Transverse colon (tissue), 4 donors: ENCODE measurements around the gene USP48. TPM values are rescaled to one million over a fixed set of nuclear protein-coding genes. Genes with fewer than 3 reads are reported as not detected.
"Not testable (repeated sequence)": the region's sequence is repeated elsewhere in the genome, so short reads cannot be mapped to it uniquely, and the experiment has no call there.

Source experiments
- DNase-seq: peaks from one replicate; pipeline ENCODE4 v3.0.0-alpha.2; 2019
- H3K27ac ChIP-seq, 4 donors: fragments of 200-600 bp; sonication (generic); 2 replicates each; pipeline ENCODE4 v1.5.1; 2016 to 2018; ENCODE audit warnings: inconsistent platforms in 4 of 4
- H3K27me3 ChIP-seq: fragments of 200-600 bp; sonication (generic); 2 replicates; pipeline ENCODE4 v1.5.1; 2017; ENCODE audit warnings: inconsistent platforms
- H3K36me3 ChIP-seq, 4 donors: fragments of 200-600 bp; sonication (generic); 2 replicates each; pipeline ENCODE4 v1.5.1; 2017 to 2019; ENCODE audit warnings: inconsistent platforms in 4 of 4
- H3K4me1 ChIP-seq, 4 donors: fragments of 200-600 bp; sonication (generic); 2 replicates each; pipeline ENCODE4 v1.5.1; 2017 to 2020; ENCODE audit warnings: inconsistent platforms in 4 of 4
- H3K4me3 ChIP-seq, 4 donors: fragments of 200-600 bp; sonication (generic); 1 replicate in 1 of 4; 2 replicates in 3 of 4; pipeline versions ENCODE4 v1.5.1 to v1.6.1; 2017 to 2019; ENCODE audit warnings: inconsistent platforms in 4 of 4
- H3K9me3 ChIP-seq, 2 donors: fragments of 200-600 bp; sonication (generic); 2 replicates each; pipeline ENCODE4 v1.5.1; 2017 to 2019; ENCODE audit warnings: inconsistent platforms in 2 of 2
- EP300 ChIP-seq: sonication (generic); formaldehyde crosslinking; IDR thresholded peaks from one replicate; pipeline ENCODE4 v1.6.1; 2017; ENCODE audit warnings: antibody characterized with exemption, low read depth
- POLR2A ChIP-seq: fragments of 450-650 bp; IDR thresholded peaks from one replicate; pipeline ENCODE4 v1.6.1; 2016; ENCODE audit warnings: antibody characterized with exemption, mild to moderate bottlenecking, moderate library complexity
- POLR2AphosphoS5 ChIP-seq, 3 donors: sonication (generic); formaldehyde crosslinking; IDR thresholded peaks; one replicate each; pipeline ENCODE4 v1.6.1; 2016; ENCODE audit warnings: antibody characterized with exemption in 3 of 3
- WGBS, 2 donors: methylation state at CpG; one replicate each; pipeline ENCODE4 v1.1.5; 2018; ENCODE audit warnings: low coverage in 1 of 2; 5-methylcytosine and 5-hydroxymethylcytosine counted together
- in situ Hi-C, 4 donors: fragments of 200-750 bp; cut with MboI; loops; one replicate each; pipeline versions ENCODE4 v1.15.0 to v1.15.1; 2017; ENCODE audit warnings: low sequenced_read_pairs in 3 of 4, low pct_ligation_motif_present in 1 of 4, low pct_unique_long_range_greater_than_20kb in 1 of 4
- intact Hi-C: fragments of 100-400 bp; cut with DNase I; formaldehyde crosslinking; loops from one replicate; pipeline ENCODE4 v1.15.1; 2023; ENCODE audit warnings: low total_unique reads
- total RNA-seq, 4 donors: library from RNA; depleted of rRNA; stranded (reverse); fragments of >200 nt; gene quantifications; one replicate each; pipeline ENCODE4 v1.1.0, GENCODE V29; 2016
- TF ChIP-seq, protein P1 (sequence below), 5 experiments: fragments of 200-600 bp in 3 of 5; fragments of 450-650 bp in 2 of 5; sonication (generic) in 3 of 5; IDR thresholded peaks; 1 replicate in 2 of 5; 2 replicates in 3 of 5; pipeline ENCODE4 v1.5.1; 2016 to 2017; ENCODE audit warnings: antibody characterized with exemption in 5 of 5, inconsistent platforms in 3 of 5, mild to moderate bottlenecking in 2 of 5, moderate library complexity in 1 of 5

The USP48 gene
- total RNA-seq, 4 donors from 2014 or later: 48.4 to 87.3 (median 51.4) TPM

DNA sequence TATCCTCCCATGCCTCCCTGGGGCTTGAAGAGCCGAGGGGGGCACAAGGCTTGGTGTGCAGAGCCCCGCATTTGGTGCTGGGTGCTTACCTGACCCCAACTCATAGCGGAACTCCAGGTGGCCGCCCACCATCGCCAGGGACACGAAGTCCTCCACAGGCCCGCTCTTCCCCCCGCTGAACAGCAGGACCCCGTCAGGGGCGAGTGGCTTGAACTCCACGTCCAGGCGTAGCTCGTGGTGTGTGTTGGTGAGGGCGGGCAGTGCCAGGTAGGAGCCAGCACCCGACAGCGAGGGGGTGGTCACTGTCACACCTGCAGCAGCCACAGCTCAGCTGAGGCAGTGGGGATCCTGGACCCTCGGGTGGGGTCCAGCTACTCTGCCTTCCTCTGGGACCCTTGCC, 46.3 kb upstream of the USP48 start:
- in situ Hi-C loops: no loop called here
- H3K36me3 ChIP-seq: peaks cover 0 to 61% (median 21%) of the 10 kb centered on the region in 4 donors
- WGBS, 2 donors: 94% methylated on average over 13 of the region's 17 CpGs; no CpG with 5 or more reads in 1 of the 2 donors

GRCh38 chr1:21828506-21829210, 45.7 kb upstream of the USP48 start:
- H3K27me3 ChIP-seq: no peaks in the 10 kb centered on the region
- no peak overlapping the region for H3K4me3 ChIP-seq
- no peak overlapping the region for H3K27ac ChIP-seq
- intact Hi-C loops: no loop called here
- WGBS, 2 donors: 88% methylated on average over 17 of the region's 28 CpGs; no CpG with 5 or more reads in 1 of the 2 donors
- TF ChIP-seq EP300 (no peak), POLR2AphosphoS5 (IDR thresholded peaks at IDR 0.05) (no peak), POLR2A (no peak)
- TF ChIP-seq, protein P1, sequence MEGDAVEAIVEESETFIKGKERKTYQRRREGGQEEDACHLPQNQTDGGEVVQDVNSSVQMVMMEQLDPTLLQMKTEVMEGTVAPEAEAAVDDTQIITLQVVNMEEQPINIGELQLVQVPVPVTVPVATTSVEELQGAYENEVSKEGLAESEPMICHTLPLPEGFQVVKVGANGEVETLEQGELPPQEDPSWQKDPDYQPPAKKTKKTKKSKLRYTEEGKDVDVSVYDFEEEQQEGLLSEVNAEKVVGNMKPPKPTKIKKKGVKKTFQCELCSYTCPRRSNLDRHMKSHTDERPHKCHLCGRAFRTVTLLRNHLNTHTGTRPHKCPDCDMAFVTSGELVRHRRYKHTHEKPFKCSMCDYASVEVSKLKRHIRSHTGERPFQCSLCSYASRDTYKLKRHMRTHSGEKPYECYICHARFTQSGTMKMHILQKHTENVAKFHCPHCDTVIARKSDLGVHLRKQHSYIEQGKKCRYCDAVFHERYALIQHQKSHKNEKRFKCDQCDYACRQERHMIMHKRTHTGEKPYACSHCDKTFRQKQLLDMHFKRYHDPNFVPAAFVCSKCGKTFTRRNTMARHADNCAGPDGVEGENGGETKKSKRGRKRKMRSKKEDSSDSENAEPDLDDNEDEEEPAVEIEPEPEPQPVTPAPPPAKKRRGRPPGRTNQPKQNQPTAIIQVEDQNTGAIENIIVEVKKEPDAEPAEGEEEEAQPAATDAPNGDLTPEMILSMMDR (IDR thresholded peaks at IDR 0.05): no peak
- DNase-seq: no peak
- no peaks in the 10 kb centered on the region for H3K9me3 ChIP-seq
- H3K4me1 ChIP-seq: no peaks in the 10 kb centered on the region
- H3K36me3 ChIP-seq: peaks cover 0 to 55% (median 19%) of the 10 kb centered on the region in 4 donors
- in situ Hi-C loops: no loop called here

More for the DNA sequence above, 46.3 kb upstream of the USP48 start:
- Histone ChIP-seq H3K4me1 (no peaks in the 10 kb centered on the region), H3K9me3 (no peaks in the 10 kb centered on the region), H3K27ac (no peak overlapping the region), H3K4me3 (no peak overlapping the region), H3K27me3 (no peaks in the 10 kb centered on the region)
- intact Hi-C loops: no loop called here
- no peak for DNase-seq
- TF ChIP-seq POLR2AphosphoS5 (IDR thresholded peaks at IDR 0.05): no peak
- TF ChIP-seq EP300: no peak
- TF ChIP-seq POLR2A: no peak
- TF ChIP-seq, protein P1 (IDR thresholded peaks at IDR 0.05): no peak

- Histone ChIP-seq H3K9me3 (no peaks in the 10 kb centered on the region), H3K4me3 (no peak overlapping the region), H3K36me3 (peaks cover 0 to 50% (median 18%) of the 10 kb centered on the region in 4 donors), H3K27ac (no peak overlapping the region), H3K27me3 (no peaks in the 10 kb centered on the region), H3K4me1 (no peaks in the 10 kb centered on the region)
- in situ Hi-C loops (no loop called here), intact Hi-C loops (no loop called here)
- 88% methylated on average over 13 of the region's 13 CpGs; no CpG with 5 or more reads in 1 of the 2 donors for WGBS, 2 donors
- no peak for TF ChIP-seq POLR2AphosphoS5 (IDR thresholded peaks at IDR 0.05)
- TF ChIP-seq, protein P1 (IDR thresholded peaks at IDR 0.05): no peak
- TF ChIP-seq POLR2A: no peak
- no peak for TF ChIP-seq EP300
- no peak for DNase-seq
Observed at GRCh38 chr1:21828075-21828474, 45.1 kb upstream of the USP48 start.

DNA sequence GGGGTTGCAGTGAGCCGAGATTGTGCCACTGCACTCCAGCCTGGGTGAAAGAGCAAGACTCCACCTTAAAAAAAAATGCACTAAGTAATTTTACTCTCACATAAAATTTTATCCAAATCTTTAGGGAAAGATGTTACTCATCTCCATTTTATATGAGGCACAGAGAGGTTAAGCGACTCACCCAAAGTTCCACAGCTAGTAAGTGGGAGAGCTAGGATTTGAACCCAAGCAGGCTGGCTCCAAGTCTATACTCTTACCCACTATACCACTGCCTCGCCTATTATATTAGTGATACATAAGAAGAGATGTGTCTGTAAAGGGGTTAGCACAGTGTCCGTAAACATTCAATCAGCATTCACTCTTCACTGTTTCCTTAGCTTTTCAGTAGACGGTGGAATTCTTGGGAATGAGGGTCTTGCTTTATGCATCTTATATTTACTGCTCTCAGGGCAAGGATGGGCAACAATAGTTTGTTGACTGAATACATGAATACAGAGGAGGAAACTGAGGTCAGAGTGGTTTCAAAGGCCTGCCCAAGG, 44.3 kb upstream of the USP48 start:
- 85 to 96% methylated on average over 4 to 5 of the region's 5 CpGs for WGBS, 2 donors
- H3K4me3 ChIP-seq: no peak overlapping the region
- H3K27me3 ChIP-seq: no peaks in the 10 kb centered on the region
- H3K4me1 ChIP-seq: no peaks in the 10 kb centered on the region
- no peak overlapping the region for H3K27ac ChIP-seq
- TF ChIP-seq POLR2A (no peak), POLR2AphosphoS5 (IDR thresholded peaks at IDR 0.05) (no peak), EP300 (no peak)
- TF ChIP-seq, protein P1 (IDR thresholded peaks at IDR 0.05): no peak
- intact Hi-C loops: no loop called here
- in situ Hi-C loops: no loop called here
- no peaks in the 10 kb centered on the region for H3K9me3 ChIP-seq
- H3K36me3 ChIP-seq: peaks cover 0 to 44% (median 18%) of the 10 kb centered on the region in 4 donors
- no peak for DNase-seq

DNA sequence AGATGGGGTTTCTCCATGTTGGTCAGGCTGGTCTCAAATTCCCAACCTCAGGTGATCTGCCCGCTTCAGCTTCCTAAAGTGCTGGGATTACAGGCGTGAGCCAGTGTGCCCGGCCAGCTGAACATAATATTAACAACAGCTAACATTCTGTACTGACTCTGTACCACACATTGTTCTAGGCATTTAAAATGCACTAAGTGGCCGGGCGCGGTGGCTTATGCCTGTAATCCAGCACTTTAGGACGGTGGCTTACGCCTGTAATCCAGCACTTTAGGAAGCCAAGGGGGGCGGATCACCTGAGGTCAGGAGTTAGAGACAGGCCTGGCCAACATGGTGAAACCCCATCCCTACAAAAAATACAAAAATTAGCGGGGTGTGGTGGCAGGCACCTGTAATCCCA, 43.7 kb upstream of the USP48 start:
- 92 to 94% methylated on average over 2 to 10 of the region's 10 CpGs for WGBS, 2 donors
- H3K9me3 ChIP-seq, DNase-seq, in situ Hi-C loops, H3K4me1 ChIP-seq, H3K4me3 ChIP-seq, intact Hi-C loops, H3K27ac ChIP-seq, H3K27me3 ChIP-seq: not testable (repeated sequence)
- H3K36me3 ChIP-seq: peaks cover 0 to 44% (median 18%) of the 10 kb centered on the region in 4 donors
